HFFc6 (cell line): Measurements from ENCODE around the gene KRTAP2-2. TPM values are rescaled to one million over a fixed set of nuclear protein-coding genes. Genes with fewer than 3 reads are reported as not detected.
"Not testable (repeated sequence)": the region's sequence is repeated elsewhere in the genome, so short reads cannot be mapped to it uniquely, and the experiment has no call there.

Experiments used
- DNase-seq: peaks from one replicate; pipeline ENCODE4 v3.0.0-alpha.2; 2018
- H3K27ac Mint-ChIP-seq: 2 replicates; pipeline ENCODE4 v1.8.0; 2020; ENCODE audit warnings: mild to moderate bottlenecking, mixed read lengths
- H3K27me3 Mint-ChIP-seq: 2 replicates; pipeline ENCODE4 v1.8.0; 2021; ENCODE audit warnings: mild to moderate bottlenecking, moderate library complexity, mixed read lengths; ENCODE audit not compliant: insufficient read depth
- H3K36me3 Mint-ChIP-seq: 2 replicates; pipeline ENCODE4 v1.8.0; 2021; ENCODE audit warnings: low read depth, mixed read lengths
- H3K4me1 Mint-ChIP-seq: 2 replicates; pipeline ENCODE4 v1.8.0; 2020; ENCODE audit warnings: low read depth, mixed read lengths
- H3K4me3 Mint-ChIP-seq: 2 replicates; pipeline ENCODE4 v1.8.0; 2020; ENCODE audit warnings: mild to moderate bottlenecking, moderate library complexity, mixed read lengths
- H3K9me3 Mint-ChIP-seq: 2 replicates; pipeline ENCODE4 v1.8.0; 2020; ENCODE audit warnings: mild to moderate bottlenecking, mixed read lengths
- CTCF ChIP-seq: fragments of 200-600 bp; sonication (generic); IDR thresholded peaks from 2 replicates; pipeline ENCODE4 v1.5.0; 2021; ENCODE audit warnings: antibody characterized with exemption, mild to moderate bottlenecking
- total RNA-seq, 6 experiments: library from RNA; stranded (reverse); fragmentation: NEBNext Ultra II Directional; extraction: Animal tissue kit (Norgen Biotek cat#: 25700); gene quantifications; 2 replicates in 1 of 6; 3 replicates in 5 of 6; pipeline ENCODE4 v1.2.3, GENCODE V29; 2021

Gene KRTAP2-2
- total RNA-seq, 6 experiments from 2014 or later = 0.46 to 0.96 (median 0.53) TPM; not detected in 2

- Mint-ChIP-seq H3K36me3 (peaks cover 17% of the 10 kb centered on the region), H3K4me1 (peaks cover 88% of the 10 kb centered on the region), H3K27ac (peak overlapping the region; percentile 62), H3K9me3 (peaks cover 6% of the 10 kb centered on the region; the same call in 1 of the 2 replicates), H3K4me3 (no peak overlapping the region), H3K27me3 (peaks cover 4% of the 10 kb centered on the region)
- TF ChIP-seq CTCF = no peak
- DNase-seq = no peak
Measured at GRCh38 chr17:41057547-41057946, 2.5 kb upstream of the KRTAP2-2 start.

GRCh38 chr17:41054556-41054955 lies 474 bp downstream of the KRTAP2-2 start:
- H3K36me3 Mint-ChIP-seq = peaks cover 24% of the 10 kb centered on the region
- not testable (repeated sequence) for H3K27ac Mint-ChIP-seq, DNase-seq, H3K27me3 Mint-ChIP-seq, H3K4me3 Mint-ChIP-seq, H3K9me3 Mint-ChIP-seq
- peaks cover 81% of the 10 kb centered on the region for H3K4me1 Mint-ChIP-seq

- Mint-ChIP-seq H3K27ac (peak overlapping the region; percentile 68; the same call in 1 of the 2 replicates), H3K27me3 (peaks cover 1% of the 10 kb centered on the region; the same call in 1 of the 2 replicates), H3K36me3 (peaks cover 24% of the 10 kb centered on the region), H3K4me1 (peaks cover 80% of the 10 kb centered on the region), H3K4me3 (no peak overlapping the region), H3K9me3 (peaks cover 6% of the 10 kb centered on the region; the same call in 1 of the 2 replicates)
- DNase-seq = no peak
- no peak for TF ChIP-seq CTCF
Measured at GRCh38 chr17:41054025-41054424, 1.0 kb downstream of the KRTAP2-2 start.

GRCh38 chr17:41052566-41052965 lies 2.5 kb downstream of the KRTAP2-2 start:
- Mint-ChIP-seq H3K4me3 (no peak overlapping the region), H3K27me3 (peaks cover 1% of the 10 kb centered on the region), H3K36me3 (peaks cover 23% of the 10 kb centered on the region), H3K4me1 (peaks cover 83% of the 10 kb centered on the region), H3K9me3 (peaks cover 6% of the 10 kb centered on the region; the same call in 1 of the 2 replicates), H3K27ac (peak overlapping the region; percentile 68)
- peak; percentile 79 for DNase-seq
- no peak for TF ChIP-seq CTCF

GRCh38 chr17:41049110-41049509 lies 5.9 kb downstream of the KRTAP2-2 start:
- peak overlapping the region; percentile 69 for H3K4me3 Mint-ChIP-seq
- no peak for TF ChIP-seq CTCF
- peaks cover 1% of the 10 kb centered on the region for H3K27me3 Mint-ChIP-seq
- H3K9me3 Mint-ChIP-seq = peaks cover 9% of the 10 kb centered on the region
- peaks cover 70% of the 10 kb centered on the region for H3K4me1 Mint-ChIP-seq
- DNase-seq = peak; percentile 93
- peaks cover 19% of the 10 kb centered on the region for H3K36me3 Mint-ChIP-seq
- peak overlapping the region; percentile 93 for H3K27ac Mint-ChIP-seq

GRCh38 chr17:41048441-41048840 lies 6.6 kb downstream of the KRTAP2-2 start:
- peak; percentile 91 for DNase-seq
- TF ChIP-seq CTCF = no peak
- H3K27me3 Mint-ChIP-seq = peaks cover 1% of the 10 kb centered on the region
- H3K9me3 Mint-ChIP-seq = peaks cover 10% of the 10 kb centered on the region
- H3K36me3 Mint-ChIP-seq = peaks cover 21% of the 10 kb centered on the region
- peaks cover 70% of the 10 kb centered on the region for H3K4me1 Mint-ChIP-seq
- peak overlapping the region; percentile 69 for H3K4me3 Mint-ChIP-seq
- peak overlapping the region; percentile 93 for H3K27ac Mint-ChIP-seq

GRCh38 chr17:41046735-41047465 lies 8.1 kb downstream of the KRTAP2-2 start, which contains the start of gene KRTAP2-1:
KRTAP2-1 (minus strand) TSS chr17:41047316; CDS start chr17:41047267, 49 bp downstream.
- Mint-ChIP-seq H3K36me3 (peaks cover 24% of the 10 kb centered on the region), H3K27ac (peak within 1 kb of the TSS; percentile 93), H3K9me3 (peaks cover 14% of the 10 kb centered on the region), H3K4me1 (peaks cover 64% of the 10 kb centered on the region)
- DNase-seq, H3K4me3 Mint-ChIP-seq, H3K27me3 Mint-ChIP-seq: not testable (repeated sequence)
